ENCODE measurements around the gene KIAA1217.

DNA sequence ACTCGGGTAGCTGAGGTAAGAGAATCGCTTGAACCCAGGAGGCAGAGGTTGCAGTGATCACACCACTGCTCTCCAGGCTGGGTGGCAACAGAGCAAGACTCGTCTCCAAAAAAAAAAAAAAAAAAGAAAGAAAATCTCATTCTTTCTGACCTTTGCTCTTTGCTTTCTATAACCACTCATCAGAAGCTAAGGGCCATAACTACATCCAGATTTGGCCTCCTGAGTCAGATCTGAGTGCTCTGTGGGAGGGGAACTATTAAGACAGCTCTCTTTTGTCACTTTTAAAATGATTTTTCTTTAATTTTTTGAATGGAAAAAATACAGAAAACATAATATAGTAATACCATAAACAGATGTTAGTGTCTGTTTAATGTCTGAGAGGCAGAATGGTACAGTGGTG is 210.1 kb downstream of the KIAA1217 start:
- no peak for TF ChIP-seq EZH2 (IDR thresholded peaks at IDR 0.05; ENCODE audit: borderline replicate concordance, low read length)
- TF ChIP-seq, protein P1, sequence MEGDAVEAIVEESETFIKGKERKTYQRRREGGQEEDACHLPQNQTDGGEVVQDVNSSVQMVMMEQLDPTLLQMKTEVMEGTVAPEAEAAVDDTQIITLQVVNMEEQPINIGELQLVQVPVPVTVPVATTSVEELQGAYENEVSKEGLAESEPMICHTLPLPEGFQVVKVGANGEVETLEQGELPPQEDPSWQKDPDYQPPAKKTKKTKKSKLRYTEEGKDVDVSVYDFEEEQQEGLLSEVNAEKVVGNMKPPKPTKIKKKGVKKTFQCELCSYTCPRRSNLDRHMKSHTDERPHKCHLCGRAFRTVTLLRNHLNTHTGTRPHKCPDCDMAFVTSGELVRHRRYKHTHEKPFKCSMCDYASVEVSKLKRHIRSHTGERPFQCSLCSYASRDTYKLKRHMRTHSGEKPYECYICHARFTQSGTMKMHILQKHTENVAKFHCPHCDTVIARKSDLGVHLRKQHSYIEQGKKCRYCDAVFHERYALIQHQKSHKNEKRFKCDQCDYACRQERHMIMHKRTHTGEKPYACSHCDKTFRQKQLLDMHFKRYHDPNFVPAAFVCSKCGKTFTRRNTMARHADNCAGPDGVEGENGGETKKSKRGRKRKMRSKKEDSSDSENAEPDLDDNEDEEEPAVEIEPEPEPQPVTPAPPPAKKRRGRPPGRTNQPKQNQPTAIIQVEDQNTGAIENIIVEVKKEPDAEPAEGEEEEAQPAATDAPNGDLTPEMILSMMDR (conservative IDR thresholded peaks at IDR 0.05 in 1 of 2, IDR thresholded peaks at IDR 0.05 in 1 of 2; ENCODE audit: extremely low read depth in 1 of 2, insufficient read depth in 1 of 2, low read depth in 1 of 2, low read length in 2 of 2): no peak
